ENCODE data around the gene TMEM184A.

Gene TMEM184A

GRCh38 chr7:1590887-1591286, 34.9 kb upstream of the TMEM184A start:
- in situ Hi-C loops (cut with MboI; ENCODE audit: low pct_unique_long_range_greater_than_20kb, low sequenced_read_pairs, unreplicated experiment) = loop anchor here (25.0 kb wide), 1 partner anchor 621 kb away; no protein-coding TSS in a partner anchor
- TF ChIP-seq, protein P1, sequence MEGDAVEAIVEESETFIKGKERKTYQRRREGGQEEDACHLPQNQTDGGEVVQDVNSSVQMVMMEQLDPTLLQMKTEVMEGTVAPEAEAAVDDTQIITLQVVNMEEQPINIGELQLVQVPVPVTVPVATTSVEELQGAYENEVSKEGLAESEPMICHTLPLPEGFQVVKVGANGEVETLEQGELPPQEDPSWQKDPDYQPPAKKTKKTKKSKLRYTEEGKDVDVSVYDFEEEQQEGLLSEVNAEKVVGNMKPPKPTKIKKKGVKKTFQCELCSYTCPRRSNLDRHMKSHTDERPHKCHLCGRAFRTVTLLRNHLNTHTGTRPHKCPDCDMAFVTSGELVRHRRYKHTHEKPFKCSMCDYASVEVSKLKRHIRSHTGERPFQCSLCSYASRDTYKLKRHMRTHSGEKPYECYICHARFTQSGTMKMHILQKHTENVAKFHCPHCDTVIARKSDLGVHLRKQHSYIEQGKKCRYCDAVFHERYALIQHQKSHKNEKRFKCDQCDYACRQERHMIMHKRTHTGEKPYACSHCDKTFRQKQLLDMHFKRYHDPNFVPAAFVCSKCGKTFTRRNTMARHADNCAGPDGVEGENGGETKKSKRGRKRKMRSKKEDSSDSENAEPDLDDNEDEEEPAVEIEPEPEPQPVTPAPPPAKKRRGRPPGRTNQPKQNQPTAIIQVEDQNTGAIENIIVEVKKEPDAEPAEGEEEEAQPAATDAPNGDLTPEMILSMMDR (IDR thresholded peaks at IDR 0.05; ENCODE audit: extremely low read depth, insufficient read depth, missing control alignments) = no peak
- DNase-seq (ENCODE audit: low spot score) = no peak

DNA sequence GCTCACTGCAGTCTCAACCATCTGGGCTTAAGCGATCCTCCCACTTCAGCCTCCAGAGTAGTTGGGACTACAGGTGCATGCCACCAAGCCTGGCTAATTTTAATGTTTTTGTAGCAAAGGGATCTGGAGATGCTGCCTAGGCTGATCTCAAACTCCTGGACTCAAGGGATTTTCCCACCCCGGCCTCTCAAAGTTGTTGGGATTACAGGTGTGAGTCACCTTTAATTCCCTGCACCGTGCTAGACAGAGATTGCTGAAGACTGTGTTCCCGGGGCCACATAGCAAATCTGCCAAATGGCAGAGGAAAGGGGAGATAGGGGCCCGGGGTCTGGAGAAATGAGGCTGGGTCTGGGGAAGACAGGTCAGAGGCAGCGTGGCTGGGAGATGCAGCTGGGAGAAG, 34.5 kb upstream of the TMEM184A start:
- in situ Hi-C loops (cut with MboI; ENCODE audit: low pct_unique_long_range_greater_than_20kb, low sequenced_read_pairs, unreplicated experiment) = loop anchor here (25.0 kb wide), 1 partner anchor 622 kb away; no protein-coding TSS in a partner anchor
- TF ChIP-seq, protein P1 (IDR thresholded peaks at IDR 0.05; ENCODE audit: extremely low read depth, insufficient read depth, missing control alignments) = no peak
- DNase-seq (ENCODE audit: low spot score) = no peak

DNA sequence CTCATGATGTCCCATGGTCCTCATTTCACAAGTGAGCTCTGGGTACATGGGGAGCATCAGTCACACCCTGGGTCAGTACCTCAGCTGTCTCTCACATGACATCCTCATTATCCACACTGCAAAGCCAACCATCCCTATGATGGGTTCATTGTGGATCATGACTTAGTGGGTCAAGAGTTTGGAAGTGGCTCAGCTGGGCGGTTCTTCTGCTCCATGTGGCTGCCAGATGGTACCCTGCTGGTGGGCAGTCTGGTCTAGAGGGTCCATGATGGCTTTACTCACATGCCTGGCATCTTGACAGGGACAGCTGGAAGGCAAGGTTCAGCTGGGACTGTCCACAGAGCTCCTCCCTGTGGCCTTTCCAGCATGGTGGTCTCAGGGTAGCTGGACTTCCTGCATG, 33.0 kb upstream of the TMEM184A start:
- DNase-seq (ENCODE audit: low spot score) = no peak
- TF ChIP-seq, protein P1 (IDR thresholded peaks at IDR 0.05; ENCODE audit: extremely low read depth, insufficient read depth, missing control alignments) = no peak
- in situ Hi-C loops (cut with MboI; ENCODE audit: low pct_unique_long_range_greater_than_20kb, low sequenced_read_pairs, unreplicated experiment) = loop anchor here (25.0 kb wide), 1 partner anchor 623 kb away; no protein-coding TSS in a partner anchor

DNA sequence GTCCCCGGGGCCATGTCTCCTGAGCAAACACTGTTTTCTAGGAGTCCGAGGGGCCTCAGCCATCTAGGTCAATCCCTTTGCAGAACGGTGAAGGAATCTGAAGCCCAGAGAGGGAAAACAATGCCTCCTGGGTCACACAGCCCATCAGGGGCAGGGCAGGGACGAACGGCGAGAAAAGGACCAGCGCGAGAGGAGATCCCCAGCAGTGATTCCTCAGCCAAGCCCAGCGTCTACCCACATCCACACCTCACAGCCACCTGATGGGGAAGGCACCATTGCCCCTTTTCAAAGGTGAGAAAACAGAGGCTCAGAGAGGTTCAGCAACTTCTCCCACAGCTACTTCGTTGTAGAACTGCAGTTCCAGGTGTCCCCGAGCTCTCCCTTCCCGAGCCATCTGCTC, 31.7 kb upstream of the TMEM184A start:
- DNase-seq (ENCODE audit: low spot score) = no peak
- in situ Hi-C loops (cut with MboI; ENCODE audit: low pct_unique_long_range_greater_than_20kb, low sequenced_read_pairs, unreplicated experiment) = loop anchor here (25.0 kb wide), 1 partner anchor 625 kb away; no protein-coding TSS in a partner anchor
- TF ChIP-seq, protein P1 (IDR thresholded peaks at IDR 0.05; ENCODE audit: extremely low read depth, insufficient read depth, missing control alignments) = no peak

DNA sequence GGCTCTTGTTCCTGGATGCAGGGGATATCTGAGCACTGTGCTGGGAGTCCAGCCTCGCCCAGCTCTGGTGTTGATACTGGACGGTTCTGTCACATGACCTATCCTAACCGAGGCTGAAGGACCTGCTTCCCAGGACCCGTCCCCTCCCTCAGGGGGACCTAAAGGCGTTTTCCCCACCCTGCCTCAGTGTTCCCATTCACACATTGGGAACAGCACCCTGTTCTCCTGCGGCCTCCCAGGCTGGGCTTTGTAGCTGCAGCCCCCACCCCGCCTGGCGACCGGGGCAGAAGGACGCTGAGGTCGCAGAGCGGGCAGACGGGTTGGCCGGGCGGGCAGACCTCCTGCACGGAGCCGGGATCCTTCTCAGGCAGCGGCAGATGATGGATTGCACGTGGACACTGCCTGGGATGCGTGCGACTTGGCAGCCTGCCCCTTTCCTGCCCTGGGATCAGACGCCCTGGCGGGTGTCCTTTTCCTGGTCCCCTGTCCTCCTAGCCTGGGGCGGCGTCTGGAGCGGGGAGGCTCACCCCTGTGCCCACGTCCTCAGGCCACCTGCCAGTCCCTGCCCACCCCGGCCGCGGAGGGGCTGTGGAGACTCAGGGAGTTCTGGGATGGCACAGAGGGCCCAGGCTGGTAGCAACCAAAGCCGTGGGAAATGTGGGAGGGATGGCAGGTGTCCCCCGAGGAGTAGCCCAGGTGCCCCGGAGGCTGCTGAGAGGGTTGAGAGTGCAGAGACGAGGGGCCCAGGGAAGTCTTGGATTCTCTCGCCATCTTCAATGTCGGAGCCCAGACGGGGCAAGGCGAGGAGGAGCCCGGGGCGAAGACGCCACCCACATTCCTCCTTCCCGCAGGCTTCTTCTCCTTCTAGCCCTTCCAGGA, 31.1 kb upstream of the TMEM184A start:
- TF ChIP-seq, protein P1 (IDR thresholded peaks at IDR 0.05; ENCODE audit: extremely low read depth, insufficient read depth, missing control alignments) = no peak
- DNase-seq (ENCODE audit: low spot score) = no peak
- in situ Hi-C loops (cut with MboI; ENCODE audit: low pct_unique_long_range_greater_than_20kb, low sequenced_read_pairs, unreplicated experiment) = loop anchor here (25.0 kb wide), 1 partner anchor 625 kb away; no protein-coding TSS in a partner anchor

DNA sequence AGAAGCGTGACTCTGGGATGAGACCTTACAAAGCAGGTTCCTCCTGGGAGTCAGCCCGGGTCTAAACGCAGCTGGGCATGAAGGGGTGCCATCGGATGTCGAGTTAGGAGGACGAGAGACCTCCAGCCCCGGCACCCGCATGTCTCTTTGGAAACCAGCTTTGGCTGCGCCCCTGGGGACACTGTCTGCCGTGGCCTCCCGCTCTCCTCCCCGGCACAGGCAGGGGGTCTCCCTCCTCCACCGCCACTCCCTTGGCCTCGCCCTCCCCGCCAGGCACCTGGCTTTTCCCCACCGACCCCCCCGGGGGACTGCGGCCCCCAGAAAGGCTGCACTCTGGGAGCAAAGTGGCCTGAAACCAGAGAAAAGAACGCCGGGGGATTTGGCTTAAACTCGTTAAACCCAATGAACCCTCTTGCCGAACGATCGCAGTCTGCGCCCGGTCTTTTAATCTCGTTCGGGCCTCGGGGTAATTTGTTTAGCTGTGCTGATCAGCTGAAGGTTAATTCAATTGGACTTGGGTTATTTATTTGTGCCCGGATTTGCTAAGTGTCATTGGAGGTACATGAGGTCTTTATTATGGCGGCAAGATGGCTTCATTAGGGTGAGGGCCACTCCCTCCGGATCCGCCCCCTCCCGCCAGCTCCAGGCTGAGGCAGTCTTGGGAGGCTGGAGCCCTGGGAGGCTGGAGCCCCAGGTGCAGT, 30.3 kb upstream of the TMEM184A start:
- DNase-seq (ENCODE audit: low spot score) = no peak
- TF ChIP-seq, protein P1 (IDR thresholded peaks at IDR 0.05; ENCODE audit: extremely low read depth, insufficient read depth, missing control alignments) = no peak
- in situ Hi-C loops (cut with MboI; ENCODE audit: low pct_unique_long_range_greater_than_20kb, low sequenced_read_pairs, unreplicated experiment) = loop anchor here (25.0 kb wide), 1 partner anchor 626 kb away; no protein-coding TSS in a partner anchor

Data from GM13977 (cell line).